ENCODE data around the gene MLLT6. TPM values are rescaled to one million over a fixed set of nuclear protein-coding genes. Genes with fewer than 3 reads are reported as not detected.

Gene MLLT6
- polyA plus RNA-seq, 3 donors: 0.72 to 55.4 (median 0.82) TPM

DNA sequence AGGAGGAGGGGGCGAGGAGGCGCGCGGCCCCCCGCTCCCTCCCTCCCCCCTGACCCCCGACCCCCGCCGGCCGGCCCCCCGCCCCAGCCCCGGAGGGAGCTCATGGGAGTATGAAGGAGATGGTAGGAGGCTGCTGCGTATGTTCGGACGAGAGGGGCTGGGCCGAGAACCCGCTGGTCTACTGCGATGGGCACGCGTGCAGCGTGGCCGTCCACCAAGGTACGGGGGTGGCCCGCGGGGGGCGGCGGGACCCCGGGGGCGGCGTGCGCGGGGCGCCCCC lies 390 bp downstream of the MLLT6 start:
- Histone ChIP-seq H3K9me3 (replicated peaks in 1 of 2; ENCODE audit: control insufficient read depth in 1 of 2, insufficient read depth in 1 of 2, low read length in 2 of 2) (no peaks in the 10 kb centered on the region), H3K27ac (ENCODE audit: low read depth in 1 of 2, low read length in 2 of 2) (no peak overlapping the region), H3K79me2 (ENCODE audit: insufficient read depth, low read length) (peaks cover 8% of the 10 kb centered on the region), H3K4me2 (replicated peaks; ENCODE audit: extremely low read depth, low read length, poor library complexity, severe bottlenecking) (peak overlapping the region; percentile 80), H3K36me3 (replicated peaks in 1 of 2; ENCODE audit: control insufficient read depth in 1 of 2, insufficient read depth in 2 of 2, low read length in 2 of 2) (peaks cover 3 to 20% of the 10 kb centered on the region in 2 donors), H4K20me1 (ENCODE audit: insufficient read depth, low read length) (peaks cover 13% of the 10 kb centered on the region), H3K27me3 (ENCODE audit: control insufficient read depth in 2 of 2, insufficient read depth in 2 of 2, low read length in 2 of 2) (peaks cover 0 to 6% of the 10 kb centered on the region in 2 donors), H3K4me3 (replicated peaks in 1 of 3; ENCODE audit: low read depth in 2 of 3, low read length in 3 of 3) (peak overlapping the region; percentile 45 to 93 (median 56)), H3K4me1 (ENCODE audit: control insufficient read depth in 1 of 2, insufficient read depth in 2 of 2, low read length in 2 of 2) (peaks cover 51 to 52% of the 10 kb centered on the region in 2 donors), H3K9ac (ENCODE audit: insufficient read depth, low read length, poor library complexity, severe bottlenecking) (peak overlapping the region; percentile 93), H2AFZ (ENCODE audit: insufficient read depth, low read depth, low read length, poor library complexity, severe bottlenecking) (peak overlapping the region; percentile 51)
- Mint-ChIP-seq H3K27ac (peak overlapping the region in 1 of 7 donors; percentile 50), H3K9me3 (peaks cover 0 to 5% (median 0%) of the 10 kb centered on the region in 7 donors), H3K4me1 (peaks cover 57% of the 10 kb centered on the region), H3K4me3 (peak overlapping the region; percentile 78 to 85), H3K27me3 (ENCODE audit: low read depth in 3 of 3) (peaks cover 8 to 19% (median 16%) of the 10 kb centered on the region in 3 donors), H3K36me3 (peaks cover 19 to 28% of the 10 kb centered on the region in 2 donors)
- TF ChIP-seq, protein P1, sequence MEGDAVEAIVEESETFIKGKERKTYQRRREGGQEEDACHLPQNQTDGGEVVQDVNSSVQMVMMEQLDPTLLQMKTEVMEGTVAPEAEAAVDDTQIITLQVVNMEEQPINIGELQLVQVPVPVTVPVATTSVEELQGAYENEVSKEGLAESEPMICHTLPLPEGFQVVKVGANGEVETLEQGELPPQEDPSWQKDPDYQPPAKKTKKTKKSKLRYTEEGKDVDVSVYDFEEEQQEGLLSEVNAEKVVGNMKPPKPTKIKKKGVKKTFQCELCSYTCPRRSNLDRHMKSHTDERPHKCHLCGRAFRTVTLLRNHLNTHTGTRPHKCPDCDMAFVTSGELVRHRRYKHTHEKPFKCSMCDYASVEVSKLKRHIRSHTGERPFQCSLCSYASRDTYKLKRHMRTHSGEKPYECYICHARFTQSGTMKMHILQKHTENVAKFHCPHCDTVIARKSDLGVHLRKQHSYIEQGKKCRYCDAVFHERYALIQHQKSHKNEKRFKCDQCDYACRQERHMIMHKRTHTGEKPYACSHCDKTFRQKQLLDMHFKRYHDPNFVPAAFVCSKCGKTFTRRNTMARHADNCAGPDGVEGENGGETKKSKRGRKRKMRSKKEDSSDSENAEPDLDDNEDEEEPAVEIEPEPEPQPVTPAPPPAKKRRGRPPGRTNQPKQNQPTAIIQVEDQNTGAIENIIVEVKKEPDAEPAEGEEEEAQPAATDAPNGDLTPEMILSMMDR (IDR thresholded peaks at IDR 0.05): no peak
- DNase-seq: no peak
- WGBS (ENCODE audit: insufficient coverage): 0% methylated on average over 8 of the region's 32 CpGs
- intact Hi-C loops (cut with micrococcal nuclease): loop anchor here in 1 of 2 donors (10.0 kb wide), 1 partner anchor 159 kb away; no protein-coding TSS in a partner anchor

- Histone ChIP-seq H3K9me3 (replicated peaks in 1 of 2; ENCODE audit: control insufficient read depth in 1 of 2, insufficient read depth in 1 of 2, low read length in 2 of 2) (no peaks in the 10 kb centered on the region), H3K27ac (ENCODE audit: low read depth in 1 of 2, low read length in 2 of 2) (no peak overlapping the region), H3K27me3 (ENCODE audit: control insufficient read depth in 2 of 2, insufficient read depth in 2 of 2, low read length in 2 of 2) (peaks cover 0 to 6% of the 10 kb centered on the region in 2 donors), H3K4me2 (replicated peaks; ENCODE audit: extremely low read depth, low read length, poor library complexity, severe bottlenecking) (peak overlapping the region; percentile 80), H3K4me3 (replicated peaks in 1 of 3; ENCODE audit: low read depth in 2 of 3, low read length in 3 of 3) (peak overlapping the region; percentile 45 to 93 (median 56)), H2AFZ (ENCODE audit: insufficient read depth, low read depth, low read length, poor library complexity, severe bottlenecking) (peak overlapping the region; percentile 51), H4K20me1 (ENCODE audit: insufficient read depth, low read length) (peaks cover 17% of the 10 kb centered on the region), H3K4me1 (ENCODE audit: control insufficient read depth in 1 of 2, insufficient read depth in 2 of 2, low read length in 2 of 2) (peaks cover 48% of the 10 kb centered on the region in 2 donors), H3K9ac (ENCODE audit: insufficient read depth, low read length, poor library complexity, severe bottlenecking) (peak overlapping the region; percentile 93), H3K36me3 (replicated peaks in 1 of 2; ENCODE audit: control insufficient read depth in 1 of 2, insufficient read depth in 2 of 2, low read length in 2 of 2) (peaks cover 3 to 23% of the 10 kb centered on the region in 2 donors), H3K79me2 (ENCODE audit: insufficient read depth, low read length) (peaks cover 8% of the 10 kb centered on the region)
- TF ChIP-seq, protein P1 (IDR thresholded peaks at IDR 0.05): no peak
- peaks cover 24 to 33% of the 10 kb centered on the region in 2 donors for H3K36me3 Mint-ChIP-seq
- DNase-seq: no peak
- WGBS (ENCODE audit: insufficient coverage): under 1% methylated on average over 9 of the region's 38 CpGs
- peak overlapping the region; percentile 15 to 85 (median 59) for H3K27ac Mint-ChIP-seq
- H3K4me3 Mint-ChIP-seq: peak overlapping the region; percentile 85 to 94
- peaks cover 0 to 5% (median 0%) of the 10 kb centered on the region in 7 donors for H3K9me3 Mint-ChIP-seq
- intact Hi-C loops (cut with micrococcal nuclease): loop anchor here in 1 of 2 donors (10.0 kb wide), 1 partner anchor 159 kb away; no protein-coding TSS in a partner anchor
- peaks cover 8 to 19% (median 16%) of the 10 kb centered on the region in 3 donors for H3K27me3 Mint-ChIP-seq (ENCODE audit: low read depth in 3 of 3)
- peaks cover 57% of the 10 kb centered on the region for H3K4me1 Mint-ChIP-seq
These were observed 881 bp downstream of the MLLT6 start for GRCh38 chr17:38705803-38706504.
